HG02623 (cell line): ENCODE data around the gene MAGI1.

Experiments used
- ATAC-seq: cut with Tn5 transposase; IDR thresholded peaks from one replicate; pipeline ENCODE4 v1.9.1; 2021; ENCODE audit warnings: moderate library complexity; ENCODE audit not compliant: unreplicated experiment

The MAGI1 gene

GRCh38 chr3:65675011-65675410 is 363.7 kb downstream of the MAGI1 start:
- ATAC-seq: no peak

GRCh38 chr3:65674226-65674625 is 364.5 kb downstream of the MAGI1 start:
- no peak for ATAC-seq

- no peak for ATAC-seq
These were observed 365.6 kb downstream of the MAGI1 start for GRCh38 chr3:65672871-65673815.

- ATAC-seq: no peak
These were observed 366.7 kb downstream of the MAGI1 start for GRCh38 chr3:65672061-65672460.

GRCh38 chr3:65671004-65671403 is 367.7 kb downstream of the MAGI1 start:
- ATAC-seq: no peak

- ATAC-seq: no peak
These were observed 369.4 kb downstream of the MAGI1 start for GRCh38 chr3:65669163-65669875.

GRCh38 chr3:65667963-65668362 is 370.8 kb downstream of the MAGI1 start:
- no peak for ATAC-seq

- no peak for ATAC-seq
These were observed 372.1 kb downstream of the MAGI1 start for GRCh38 chr3:65666448-65667091.

- ATAC-seq: no peak
These were observed 372.8 kb downstream of the MAGI1 start for GRCh38 chr3:65665915-65666314.

GRCh38 chr3:65664931-65665330 is 373.8 kb downstream of the MAGI1 start:
- ATAC-seq: no peak

- no peak for ATAC-seq
These were observed 374.3 kb downstream of the MAGI1 start for GRCh38 chr3:65664446-65664845.

- no peak for ATAC-seq
These were observed 376.6 kb downstream of the MAGI1 start for GRCh38 chr3:65662095-65662494.

GRCh38 chr3:65660000-65660598 is 378.6 kb downstream of the MAGI1 start:
- no peak for ATAC-seq

- no peak for ATAC-seq
These were observed 379.3 kb downstream of the MAGI1 start for GRCh38 chr3:65659396-65659795.

GRCh38 chr3:65658401-65658800 is 380.3 kb downstream of the MAGI1 start:
- no peak for ATAC-seq

- no peak for ATAC-seq
These were observed 383.7 kb downstream of the MAGI1 start for GRCh38 chr3:65655061-65655460.

- no peak for ATAC-seq
These were observed 385.0 kb downstream of the MAGI1 start for GRCh38 chr3:65653731-65654130.

- no peak for ATAC-seq
These were observed 388.5 kb downstream of the MAGI1 start for GRCh38 chr3:65650247-65650646.

GRCh38 chr3:65647369-65647768 is 391.3 kb downstream of the MAGI1 start:
- ATAC-seq: no peak

- no peak for ATAC-seq
These were observed 395.8 kb downstream of the MAGI1 start for GRCh38 chr3:65642883-65643282.

GRCh38 chr3:65641777-65642176 is 396.9 kb downstream of the MAGI1 start:
- no peak for ATAC-seq
